IPS-18c (cell line): ENCODE results near the gene LRRC43.
A peak's percentile ranks its signal among the peaks of the same experiment; 100 is the strongest.
"Not testable (repeated sequence)": the region's sequence is repeated elsewhere in the genome, so short reads cannot be mapped to it uniquely, and the experiment has no call there.

Source experiments
- H3K4me3 ChIP-seq: 2 replicates; pipeline ENCODE4 v1.7.0; 2013; ENCODE audit warnings: low read depth, mild to moderate bottlenecking, low read length, moderate library complexity; ENCODE audit not compliant: insufficient read depth
- H3K9me3 ChIP-seq: one replicate; pipeline ENCODE4 v1.6.1; 2013; ENCODE audit warnings: mild to moderate bottlenecking, low read length, moderate library complexity; ENCODE audit not compliant: control insufficient read depth, insufficient read depth

LRRC43 gene

DNA sequence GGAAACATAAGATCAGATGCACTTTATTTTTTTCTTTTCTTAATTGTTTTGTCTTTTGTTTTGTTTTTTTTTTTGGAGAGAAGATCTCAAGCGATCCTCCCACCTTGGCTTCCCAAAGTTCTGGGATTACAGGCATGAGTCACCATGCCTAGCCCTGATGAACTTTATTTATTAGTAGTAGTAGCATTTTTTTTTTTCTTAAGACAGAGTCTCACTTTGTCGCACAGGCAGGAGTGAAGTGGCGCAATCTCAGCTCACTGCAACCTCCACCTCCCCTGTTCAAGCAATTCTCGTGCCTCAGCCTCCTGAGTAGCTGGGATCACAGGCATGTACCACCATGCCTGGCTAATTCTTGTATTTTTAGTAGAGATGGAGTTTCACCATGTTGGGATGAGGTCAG is 6.5 kb upstream of the LRRC43 start:
- H3K9me3 ChIP-seq, H3K4me3 ChIP-seq: not testable (repeated sequence)

DNA sequence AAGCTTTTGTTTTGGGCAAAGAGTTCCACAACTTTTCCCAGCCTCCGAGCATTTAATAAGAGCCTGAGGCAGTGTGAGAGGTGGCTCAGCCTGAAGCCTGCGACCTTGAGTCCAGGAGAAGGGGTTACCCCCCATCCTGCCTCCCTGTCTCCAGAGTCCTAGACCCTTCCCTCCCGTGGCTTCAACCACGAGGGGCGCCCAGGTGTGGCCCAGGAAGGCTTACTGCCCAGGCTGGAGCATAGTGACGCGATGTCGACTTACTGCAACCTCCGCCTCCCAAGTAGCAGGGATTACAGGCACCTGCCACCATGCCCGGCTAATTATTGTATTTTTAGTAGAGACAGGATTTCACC is 641 bp downstream of the LRRC43 start:
- Histone ChIP-seq H3K4me3 (peak overlapping the region; percentile 58; the same call in 1 of the 2 replicates), H3K9me3 (no peaks in the 10 kb centered on the region)

DNA sequence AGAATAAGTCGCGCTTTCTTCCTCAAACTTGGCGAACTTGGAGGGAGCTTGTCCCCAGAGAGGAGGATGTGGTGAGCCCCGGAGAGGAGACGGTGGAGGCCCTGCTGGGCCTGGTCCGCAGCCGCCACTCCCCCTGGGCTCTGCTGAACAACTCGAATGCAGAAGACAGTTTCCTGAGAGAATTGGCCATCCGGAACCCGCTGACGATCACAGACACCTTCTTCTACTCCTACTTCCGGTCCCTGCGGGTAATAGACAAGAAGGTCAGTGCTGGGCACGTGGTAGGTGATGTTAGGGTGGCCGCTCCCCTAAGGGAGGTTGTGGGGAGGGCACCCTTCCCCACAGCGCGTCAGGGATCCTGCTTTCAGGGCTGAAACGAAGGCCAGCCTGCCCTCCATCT is 1.6 kb downstream of the LRRC43 start:
- H3K4me3 ChIP-seq, result no peak overlapping the region

DNA sequence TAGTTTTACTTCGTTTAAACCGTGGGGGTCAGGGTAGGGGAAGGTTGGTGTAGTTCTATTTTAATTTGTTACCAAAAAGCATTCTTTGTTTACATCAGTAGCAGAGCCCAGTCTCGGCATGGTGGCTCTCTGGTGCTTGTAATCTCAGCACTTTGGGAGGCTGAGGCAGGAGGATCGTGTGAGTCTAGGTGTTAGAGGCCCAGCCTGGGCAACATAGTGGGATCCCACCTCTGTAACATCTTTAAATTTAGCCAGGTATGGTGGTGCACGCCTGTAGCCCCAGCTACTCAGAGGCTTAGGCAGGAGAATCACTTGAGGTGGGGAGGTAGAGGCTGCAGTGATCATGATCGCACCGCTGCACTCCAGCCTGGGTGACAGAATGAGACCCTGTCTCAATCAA is 2.2 kb downstream of the LRRC43 start:
- H3K9me3 ChIP-seq, result no peaks in the 10 kb centered on the region
- H3K4me3 ChIP-seq, result no peak overlapping the region

More for the DNA sequence above, 1.6 kb downstream of the LRRC43 start:
- H3K9me3 ChIP-seq, result no peaks in the 10 kb centered on the region

DNA sequence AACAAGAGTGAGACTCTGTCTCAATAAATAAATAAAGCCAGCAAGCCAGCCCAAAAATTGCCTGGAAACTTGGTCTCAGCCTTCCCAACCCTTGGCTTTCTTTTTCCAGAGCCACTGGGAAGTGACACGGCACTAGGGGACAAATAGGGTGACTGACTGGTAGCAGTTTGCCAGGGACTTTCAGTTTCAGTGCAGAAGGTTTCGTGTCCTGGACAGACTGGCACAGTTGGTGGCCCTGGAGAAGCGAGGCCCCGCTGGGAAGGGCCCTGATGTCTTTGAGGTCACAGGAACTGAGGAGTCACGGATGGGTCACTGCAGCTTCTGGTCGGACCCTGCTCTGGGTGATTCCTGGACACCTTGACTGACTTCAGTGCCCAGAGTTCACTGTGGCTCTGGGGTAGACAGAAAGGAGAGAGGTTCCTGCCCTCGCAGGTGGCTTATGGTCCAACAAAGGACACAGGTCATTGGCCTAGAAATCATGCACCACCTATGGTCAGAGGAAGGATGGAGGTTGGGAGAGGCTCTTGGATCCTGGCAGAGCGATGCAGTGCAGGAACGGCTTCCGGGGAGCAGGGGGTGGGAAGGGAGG is 2.7 kb downstream of the LRRC43 start:
- H3K9me3 ChIP-seq, result no peaks in the 10 kb centered on the region
- no peak overlapping the region for H3K4me3 ChIP-seq

DNA sequence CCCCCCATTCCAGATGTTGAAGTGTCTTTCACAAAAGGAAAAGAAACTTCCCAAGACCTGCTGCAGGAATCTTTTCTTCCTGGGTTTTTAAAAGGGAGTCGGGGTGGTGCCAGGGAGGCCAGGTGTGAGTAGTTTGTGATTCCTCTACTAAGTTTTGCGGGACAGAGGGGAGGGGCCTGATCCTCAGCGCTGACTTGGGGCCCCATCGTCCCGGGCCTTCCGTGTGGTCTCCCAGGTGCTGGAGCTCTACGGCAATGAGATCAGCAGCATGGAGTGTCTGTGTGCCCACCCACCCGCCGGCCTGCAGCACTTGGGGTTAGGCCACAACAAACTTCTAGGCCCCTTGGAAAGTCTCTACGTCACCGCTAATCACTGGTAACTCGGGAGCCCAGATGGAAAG is 4.5 kb downstream of the LRRC43 start:
- Histone ChIP-seq H3K9me3 (no peaks in the 10 kb centered on the region), H3K4me3 (no peak overlapping the region)

DNA sequence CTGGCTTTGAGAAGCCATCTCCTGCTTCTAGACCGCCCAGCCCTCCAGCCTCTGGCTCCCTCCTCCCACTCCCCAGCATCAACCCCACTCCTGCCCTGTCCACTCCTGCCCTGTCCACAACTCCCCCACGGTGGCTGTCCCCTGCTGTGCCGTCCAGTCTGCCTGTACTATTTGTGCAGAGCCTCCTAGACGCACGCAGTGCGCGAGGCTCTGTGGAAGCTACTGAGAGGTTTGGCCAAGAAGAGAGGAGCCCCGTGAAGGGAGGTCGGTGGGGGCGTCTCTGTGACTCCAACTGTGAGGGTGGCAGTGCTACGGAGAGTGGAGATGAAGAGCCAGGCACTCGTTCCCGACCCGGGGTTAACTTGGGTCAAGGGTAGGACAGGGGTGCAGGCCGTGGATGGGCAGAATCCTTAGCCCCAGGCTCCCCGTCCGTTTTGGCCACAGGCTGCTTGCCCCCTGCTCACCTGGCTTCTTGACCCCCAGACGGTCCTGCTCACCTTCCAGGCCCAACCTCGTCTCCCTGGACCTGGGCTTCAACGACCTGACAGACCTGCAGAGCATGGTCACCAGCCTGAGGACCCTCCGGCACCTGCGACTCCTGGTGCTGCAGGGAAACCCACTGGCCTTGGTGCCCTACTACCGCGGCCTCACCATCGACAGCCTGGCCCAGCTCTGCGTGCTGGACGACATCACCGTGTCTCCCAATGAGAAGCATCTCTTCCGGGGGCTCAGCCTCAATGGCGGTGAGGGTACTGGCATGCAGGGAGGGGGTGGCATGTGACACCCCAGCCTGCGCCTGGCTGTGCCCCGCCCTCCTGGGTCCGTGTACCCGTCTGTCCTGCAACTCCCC is 6.9 kb downstream of the LRRC43 start:
- no peak overlapping the region for H3K4me3 ChIP-seq
- no peaks in the 10 kb centered on the region for H3K9me3 ChIP-seq

DNA sequence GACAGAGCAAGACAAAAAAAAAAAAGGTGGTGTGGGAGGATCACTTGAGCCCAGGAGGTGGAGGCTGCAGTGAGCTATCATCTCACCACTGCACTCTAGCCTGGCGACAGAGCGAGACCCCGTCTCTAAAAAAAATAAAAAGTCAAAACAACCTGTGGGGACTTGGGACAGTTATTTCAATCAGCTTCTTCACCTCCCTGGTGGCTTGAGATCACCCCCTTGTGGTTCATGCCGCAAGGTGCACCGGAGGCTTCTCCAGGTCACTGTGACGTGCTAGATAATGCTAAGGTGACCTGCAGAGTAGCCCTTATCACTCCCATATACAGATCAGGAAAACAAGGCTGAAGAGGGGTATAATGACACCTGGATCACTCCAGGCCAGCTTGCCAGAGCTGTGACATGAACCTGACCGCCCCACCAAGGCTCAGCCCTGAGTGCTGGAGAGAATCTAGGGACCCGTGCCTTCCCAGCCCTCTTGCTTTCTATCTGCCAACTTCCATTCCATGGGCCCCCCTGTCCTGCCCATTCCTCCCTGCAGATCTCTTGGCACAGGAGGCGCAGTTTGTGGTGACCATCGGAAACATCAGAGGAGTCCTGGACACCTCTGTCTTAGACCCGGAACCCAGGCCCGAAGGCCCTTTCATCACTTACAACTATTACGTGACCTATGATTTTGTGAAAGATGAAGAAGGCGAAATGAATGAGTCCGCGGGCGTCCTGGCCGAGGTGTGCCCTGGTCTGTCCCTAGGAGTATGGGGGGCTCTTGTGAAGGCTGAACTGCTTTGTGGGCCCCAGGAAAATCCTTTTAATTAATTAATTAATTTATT is 8.1 kb downstream of the LRRC43 start:
- Histone ChIP-seq H3K4me3 (no peak overlapping the region), H3K9me3 (no peaks in the 10 kb centered on the region)

DNA sequence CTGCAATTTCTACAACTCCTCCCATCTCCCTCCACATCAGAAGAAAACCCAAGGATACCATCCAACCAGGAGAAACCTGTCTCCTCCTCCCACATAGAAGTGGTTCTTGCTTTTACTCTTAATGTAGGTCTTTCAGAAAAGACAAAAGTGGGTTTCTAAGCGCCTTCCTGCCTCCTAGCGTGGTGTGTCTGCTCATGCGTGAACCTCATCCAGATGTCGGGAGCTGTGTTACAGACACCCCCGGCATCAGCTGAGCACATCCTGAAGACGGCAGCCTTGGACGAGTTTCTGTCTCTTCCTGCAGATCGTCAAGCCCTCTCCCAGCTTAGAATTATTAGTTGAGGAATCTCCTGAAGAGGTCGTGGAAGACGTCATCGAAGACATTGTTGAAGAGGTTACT is 9.5 kb downstream of the LRRC43 start:
- Histone ChIP-seq H3K4me3 (no peak overlapping the region), H3K9me3 (no peaks in the 10 kb centered on the region)

DNA sequence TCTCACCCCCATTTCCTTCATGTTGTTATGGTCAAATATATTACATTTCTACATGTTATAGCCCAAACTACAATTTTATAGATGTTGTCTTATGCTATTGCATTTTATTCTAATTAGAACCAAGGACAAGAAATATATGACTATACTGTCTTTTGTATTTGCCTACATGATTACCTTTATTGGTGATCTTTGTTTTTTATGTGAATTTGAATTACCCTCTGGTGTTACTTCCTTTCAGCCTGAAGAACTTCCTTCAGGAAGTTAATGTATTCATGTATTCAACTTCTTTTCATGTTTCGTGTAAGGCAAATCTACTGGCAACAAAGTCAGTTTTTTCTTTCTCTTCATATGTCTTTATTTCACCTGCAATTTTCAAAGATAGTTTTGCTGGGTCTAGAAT is 11.9 kb downstream of the LRRC43 start:
- no peak overlapping the region for H3K4me3 ChIP-seq
- H3K9me3 ChIP-seq, result no peaks in the 10 kb centered on the region

DNA sequence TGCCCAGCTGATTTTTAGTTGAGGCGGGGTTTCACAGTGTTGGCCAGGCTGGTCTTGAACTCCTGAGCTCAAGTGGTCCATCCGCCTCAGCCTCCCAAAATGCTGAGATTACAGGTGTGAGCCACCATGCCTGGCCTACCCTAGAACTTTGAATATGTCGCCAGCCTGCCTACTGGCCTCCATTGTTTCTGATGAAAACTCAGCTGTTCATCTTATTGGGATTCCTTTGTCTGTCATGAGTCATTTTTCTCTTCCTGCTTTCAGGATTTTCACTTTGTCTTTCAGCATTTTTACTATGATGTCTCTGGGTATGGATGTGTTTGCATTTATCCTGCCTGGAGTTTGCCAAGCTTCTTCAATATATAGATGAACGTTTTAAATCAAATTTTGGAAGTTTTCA is 12.5 kb downstream of the LRRC43 start:
- no peak overlapping the region for H3K4me3 ChIP-seq
- H3K9me3 ChIP-seq, result no peaks in the 10 kb centered on the region

DNA sequence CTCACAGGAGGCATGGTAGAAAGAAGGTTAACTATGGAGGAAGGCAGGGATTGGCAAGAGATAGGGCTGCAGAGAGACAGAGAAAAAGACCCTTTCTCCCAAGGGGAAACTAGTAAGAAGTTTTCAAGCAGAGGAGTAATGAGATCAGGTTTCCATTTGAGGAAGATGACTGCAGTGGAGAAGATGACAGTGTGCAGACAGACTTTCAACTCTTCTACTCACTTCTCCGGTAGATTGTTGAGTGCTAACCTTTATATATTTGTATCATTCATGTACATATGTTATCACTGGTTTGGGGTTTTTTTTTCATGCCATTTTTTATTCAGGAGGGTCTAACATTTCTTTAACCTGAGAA is 14.7 kb downstream of the LRRC43 start:
- Histone ChIP-seq H3K4me3 (no peak overlapping the region), H3K9me3 (no peaks in the 10 kb centered on the region)

DNA sequence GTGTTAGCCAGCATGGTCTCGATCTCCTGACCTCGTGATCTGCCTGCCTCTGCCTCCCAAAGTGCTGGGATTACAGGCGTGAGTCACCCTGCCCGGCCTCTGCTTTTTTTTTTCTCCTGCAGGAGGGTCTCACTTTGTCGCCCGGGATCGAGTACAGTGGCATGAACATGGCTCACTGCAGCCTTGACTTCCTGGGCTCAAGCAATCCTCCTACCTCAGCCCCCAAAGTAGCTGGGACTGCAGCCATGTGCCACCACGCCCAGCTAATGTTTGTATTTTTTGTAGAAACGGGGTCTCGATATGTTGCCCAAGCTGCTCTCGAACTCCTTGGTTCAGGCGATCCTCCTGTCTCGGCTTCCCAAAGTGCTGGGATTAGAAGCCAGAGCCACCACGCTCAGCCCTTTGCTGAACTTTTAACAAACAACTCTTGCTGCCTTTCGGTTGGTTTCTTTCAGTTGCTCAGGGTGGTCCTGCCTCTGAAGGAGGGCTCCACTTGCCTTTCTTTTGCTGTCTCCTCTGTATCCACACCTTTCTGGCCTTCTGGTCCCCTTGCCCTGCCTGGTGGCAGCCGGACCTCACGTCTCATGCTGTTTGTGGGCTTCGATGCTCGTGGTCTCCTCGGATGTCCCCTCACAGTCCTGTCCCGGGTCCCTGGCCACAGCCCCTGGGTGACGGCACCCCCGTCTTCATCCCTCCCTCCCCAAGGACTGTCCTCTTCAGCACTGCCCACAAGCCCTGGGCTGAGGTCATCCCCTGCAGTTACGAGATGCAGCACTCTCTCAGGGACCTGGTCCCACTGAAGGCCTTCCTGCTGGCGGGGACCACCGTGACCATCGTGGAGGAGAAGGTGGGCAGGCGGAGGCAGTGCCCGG is 16.8 kb downstream of the LRRC43 start:
- H3K9me3 ChIP-seq, result no peaks in the 10 kb centered on the region
- no peak overlapping the region for H3K4me3 ChIP-seq

DNA sequence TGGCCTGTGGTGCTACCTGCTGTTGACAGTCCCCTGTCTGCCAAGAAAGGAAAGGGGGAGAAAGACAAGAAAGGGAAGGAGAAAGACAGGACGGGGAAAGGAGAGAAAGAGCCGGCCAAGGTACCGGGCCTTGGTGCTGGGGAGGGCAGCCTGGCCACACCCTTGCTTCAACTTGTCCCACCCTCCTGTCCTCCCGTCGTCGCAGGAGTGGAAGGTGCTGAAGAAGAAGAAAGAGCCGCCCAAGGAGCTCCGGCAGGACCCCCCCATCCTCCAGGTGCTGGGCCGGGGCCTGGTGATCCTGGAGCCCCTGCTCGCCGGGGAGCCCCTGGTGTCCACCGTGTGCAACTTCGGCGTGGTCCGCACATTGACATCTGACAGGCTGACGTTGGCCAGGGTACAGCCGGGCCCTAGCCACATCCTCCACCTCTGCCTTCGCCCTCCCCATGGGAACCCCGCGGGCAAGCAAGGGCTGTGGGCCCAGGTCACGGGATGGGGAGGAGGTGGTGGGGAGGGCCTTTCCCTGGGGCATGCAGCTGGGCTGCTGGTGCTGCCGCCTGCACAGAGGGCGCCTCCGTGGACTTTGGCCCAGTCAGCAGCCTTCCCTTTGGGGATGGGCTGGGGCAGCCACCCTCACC is 17.7 kb downstream of the LRRC43 start:
- no peaks in the 10 kb centered on the region for H3K9me3 ChIP-seq
- no peak overlapping the region for H3K4me3 ChIP-seq

DNA sequence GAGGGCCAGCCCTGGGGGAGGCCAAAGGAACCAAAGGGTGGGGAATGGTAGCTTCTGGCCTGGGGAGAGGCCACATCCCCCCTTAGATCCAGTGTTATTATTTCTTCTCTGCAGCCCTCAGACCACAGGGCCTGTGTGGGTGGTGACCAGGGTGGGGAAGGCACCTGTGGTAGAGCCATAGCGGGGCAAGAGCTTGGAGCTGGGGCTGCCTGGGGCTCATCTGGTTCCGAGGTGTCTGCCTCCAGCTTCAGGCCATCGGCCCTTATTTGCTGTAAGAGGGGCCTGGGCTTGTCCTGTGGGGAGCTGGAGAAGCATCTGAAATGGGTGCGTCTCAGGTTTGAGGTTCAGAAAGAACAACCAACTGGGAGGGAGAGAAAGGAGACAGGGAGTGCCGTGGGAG is 18.5 kb downstream of the LRRC43 start:
- no peak overlapping the region for H3K4me3 ChIP-seq
- H3K9me3 ChIP-seq, result no peaks in the 10 kb centered on the region

DNA sequence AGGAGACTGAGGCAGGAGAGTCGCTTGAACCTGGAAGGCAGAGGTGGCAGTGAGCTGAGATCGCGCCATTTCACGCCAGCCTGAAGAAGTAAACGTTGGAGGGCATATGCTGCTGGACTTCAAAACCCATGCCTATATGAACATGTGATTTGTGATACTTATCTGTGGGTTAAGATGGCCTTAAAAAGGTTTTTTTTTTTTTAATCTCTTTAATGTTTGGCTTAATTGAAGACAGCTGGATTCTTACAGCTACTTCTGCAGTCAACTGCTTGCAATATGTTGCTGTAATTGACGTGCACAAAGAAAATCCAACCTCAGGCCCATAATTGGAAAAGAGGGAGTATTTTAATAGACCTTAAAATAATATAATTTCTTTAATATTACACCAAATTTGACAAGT is 19.1 kb downstream of the LRRC43 start:
- Histone ChIP-seq H3K4me3 (no peak overlapping the region), H3K9me3 (no peaks in the 10 kb centered on the region)

DNA sequence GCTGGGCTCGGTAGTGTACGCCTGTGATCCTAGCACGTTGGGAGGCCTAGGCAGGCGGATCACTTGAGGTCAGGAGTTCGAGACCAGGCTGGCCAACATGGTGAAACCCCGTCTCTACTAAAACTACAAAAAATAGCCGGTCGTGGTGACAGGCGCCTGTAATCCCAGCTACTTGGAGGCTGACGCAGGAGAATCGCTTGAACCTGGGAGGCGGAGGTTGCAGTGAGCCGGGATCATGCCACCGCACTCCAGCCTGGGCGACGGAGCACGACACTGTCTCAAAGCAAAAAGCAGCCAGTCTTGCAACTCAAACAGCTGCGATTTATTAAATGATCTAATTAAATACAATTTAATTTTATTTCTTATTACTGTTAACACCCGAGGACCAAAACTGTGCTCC is 19.9 kb downstream of the LRRC43 start:
- not testable (repeated sequence) for H3K9me3 ChIP-seq
- peak overlapping the region; percentile 62 for H3K4me3 ChIP-seq
